Smooth muscle cell (in vitro differentiated cells): Measurements from ENCODE around the gene ARHGEF3. TPM values are rescaled to one million over a fixed set of nuclear protein-coding genes. Genes with fewer than 3 reads are reported as not detected.

Experiments used
- DNase-seq: peaks from one replicate; lab custom pipeline; 2025; ENCODE audit not compliant: unreplicated experiment; lab: John Stamatoyannopoulos, UW
- H2AFZ ChIP-seq: fragments of 200-600 bp; sonication (generic); 2 replicates; pipeline ENCODE4 v1.6.0; 2016; ENCODE audit warnings: antibody characterized with exemption, low read depth, mild to moderate bottlenecking
- H3F3A ChIP-seq: fragments of 200-600 bp; sonication (generic); 2 replicates; pipeline ENCODE4 v1.6.0; 2017; ENCODE audit warnings: antibody characterized with exemption, low read depth
- H3K27ac ChIP-seq: fragments of 200-600 bp; sonication (generic); 2 replicates; pipeline ENCODE4 v1.5.1; 2016; ENCODE audit warnings: low read depth, mild to moderate bottlenecking
- H3K27me3 ChIP-seq: fragments of 200-600 bp; sonication (generic); 2 replicates; pipeline ENCODE4 v1.6.1; 2016; ENCODE audit warnings: low read depth, mild to moderate bottlenecking
- H3K36me3 ChIP-seq: fragments of 200-600 bp; sonication (generic); 2 replicates; pipeline ENCODE4 v1.5.1; 2016; ENCODE audit warnings: low read depth
- H3K4me1 ChIP-seq: fragments of 200-600 bp; sonication (generic); 2 replicates; pipeline ENCODE4 v1.5.1; 2016; ENCODE audit warnings: low read depth
- H3K4me2 ChIP-seq: fragments of 200-600 bp; sonication (generic); 2 replicates; pipeline ENCODE4 v1.6.0; 2016; ENCODE audit warnings: mild to moderate bottlenecking
- H3K4me3 ChIP-seq: fragments of 200-600 bp; sonication (generic); 2 replicates; pipeline ENCODE4 v1.5.1; 2016; ENCODE audit warnings: mild to moderate bottlenecking
- H3K79me2 ChIP-seq: fragments of 200-600 bp; sonication (generic); 2 replicates; pipeline ENCODE4 v1.6.0; 2016; ENCODE audit warnings: low read depth, mild to moderate bottlenecking
- H3K9ac ChIP-seq: fragments of 200-600 bp; sonication (generic); 2 replicates; pipeline ENCODE4 v1.6.0; 2016; ENCODE audit warnings: low read depth
- H3K9me3 ChIP-seq: fragments of 200-600 bp; sonication (generic); replicated peaks from 2 replicates; pipeline ENCODE4 v1.5.1; 2016; ENCODE audit warnings: low read depth
- H4K20me1 ChIP-seq: fragments of 200-600 bp; sonication (generic); 2 replicates; pipeline ENCODE4 v1.6.0; 2016; ENCODE audit warnings: low read depth
- CTCF ChIP-seq: fragments of 200-600 bp; sonication (generic); IDR thresholded peaks from 2 replicates; pipeline ENCODE4 v1.5.1; 2017; ENCODE audit warnings: borderline replicate concordance, mild to moderate bottlenecking, antibody characterized with exemption; ENCODE audit not compliant: insufficient read depth, poor library complexity, severe bottlenecking
- WGBS: methylation state at CpG from one replicate; pipeline ENCODE4 v1.1.7; 2016; ENCODE audit warnings: low lambda C conversion rate; 5-methylcytosine and 5-hydroxymethylcytosine counted together
- polyA plus RNA-seq: library from polyadenylated mRNA; unstranded; fragments of >200 nt; fragmentation: Nextera tagmentation; extraction: Ambion mirVana; gene quantifications from 2 replicates; pipeline ENCODE4 v1.2.1, GENCODE V29; 2016
- total RNA-seq: library from RNA; depleted of rRNA; stranded (reverse); fragments of >200 nt; gene quantifications from 2 replicates; pipeline ENCODE4 v1.2.3, GENCODE V29; 2014

Gene ARHGEF3
- total and polyA plus RNA-seq, 2 experiments from 2014 or later = 131 to 137 TPM

GRCh38 chr3:56839784-56840715, 38.3 kb upstream of the ARHGEF3 start:
- H2AFZ ChIP-seq = no peak overlapping the region

GRCh38 chr3:56838448-56838847, 36.7 kb upstream of the ARHGEF3 start:
- H3K36me3 ChIP-seq = no peaks in the 10 kb centered on the region
- H3F3A ChIP-seq = peaks cover 25% of the 10 kb centered on the region
- no peaks in the 10 kb centered on the region for H3K79me2 ChIP-seq
- no peaks in the 10 kb centered on the region for H3K27me3 ChIP-seq
- H3K27ac ChIP-seq = peak overlapping the region; percentile 96
- no peak overlapping the region for H3K4me3 ChIP-seq
- H3K4me1 ChIP-seq = peaks cover 32% of the 10 kb centered on the region
- peak overlapping the region; percentile 9 for H3K9ac ChIP-seq
- H3K4me2 ChIP-seq = peak overlapping the region; percentile 65
- H2AFZ ChIP-seq = no peak overlapping the region
- TF ChIP-seq CTCF = no peak
- H4K20me1 ChIP-seq = no peaks in the 10 kb centered on the region
- 32% methylated on average over 4 of the region's 4 CpGs for WGBS
- no peaks in the 10 kb centered on the region for H3K9me3 ChIP-seq
- no peak for DNase-seq

More at GRCh38 chr3:56839784-56840715, 38.3 kb upstream of the ARHGEF3 start:
- 3% methylated on average over 9 of the region's 9 CpGs for WGBS
- Histone ChIP-seq H3K4me1 (peaks cover 32% of the 10 kb centered on the region), H3K4me3 (peak overlapping the region; percentile 14), H3K27ac (peak overlapping the region; percentile 96), H3K9me3 (no peaks in the 10 kb centered on the region), H3K4me2 (peak overlapping the region; percentile 65), H3K27me3 (no peaks in the 10 kb centered on the region), H3K9ac (peak overlapping the region; percentile 89), H3K36me3 (no peaks in the 10 kb centered on the region), H3K79me2 (no peaks in the 10 kb centered on the region), H4K20me1 (no peaks in the 10 kb centered on the region), H3F3A (peaks cover 26% of the 10 kb centered on the region)
- no peak for TF ChIP-seq CTCF
- no peak for DNase-seq

GRCh38 chr3:56837196-56837955, 35.6 kb upstream of the ARHGEF3 start:
- Histone ChIP-seq H3K4me2 (peak overlapping the region; percentile 65), H3K79me2 (no peaks in the 10 kb centered on the region), H3K9ac (peak overlapping the region; percentile 9), H3K27ac (peak overlapping the region; percentile 96), H2AFZ (no peak overlapping the region), H3K4me1 (peaks cover 32% of the 10 kb centered on the region), H4K20me1 (no peaks in the 10 kb centered on the region), H3K36me3 (no peaks in the 10 kb centered on the region), H3K4me3 (no peak overlapping the region), H3K27me3 (no peaks in the 10 kb centered on the region), H3K9me3 (no peaks in the 10 kb centered on the region), H3F3A (peaks cover 25% of the 10 kb centered on the region)
- DNase-seq = no peak
- WGBS = 82% methylated on average over 9 of the region's 9 CpGs
- no peak for TF ChIP-seq CTCF
